ENCODE data around the gene KLHL1.
A peak's percentile ranks its signal among the peaks of the same experiment; 100 is the strongest.

The KLHL1 gene

DNA sequence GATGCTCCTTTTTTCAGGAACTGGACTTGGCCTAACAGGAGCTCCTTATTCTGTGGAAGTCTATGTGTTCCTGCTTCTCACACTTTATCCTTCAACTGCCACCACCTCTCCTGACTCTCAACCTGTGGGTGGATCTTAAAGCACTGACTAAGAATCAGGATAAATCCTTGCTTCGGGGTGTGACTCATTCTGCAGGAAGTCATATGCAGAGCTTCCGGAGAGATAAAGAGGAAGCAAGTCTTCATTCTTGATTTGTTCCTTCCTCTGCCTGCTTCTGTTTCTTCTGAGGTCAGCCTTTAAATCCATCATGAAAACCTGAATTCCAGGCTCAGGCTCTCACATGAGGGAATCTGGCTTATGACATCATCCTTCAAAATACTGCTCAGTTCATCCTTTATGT is 137.7 kb downstream of the KLHL1 start:
- TF ChIP-seq, protein P1, sequence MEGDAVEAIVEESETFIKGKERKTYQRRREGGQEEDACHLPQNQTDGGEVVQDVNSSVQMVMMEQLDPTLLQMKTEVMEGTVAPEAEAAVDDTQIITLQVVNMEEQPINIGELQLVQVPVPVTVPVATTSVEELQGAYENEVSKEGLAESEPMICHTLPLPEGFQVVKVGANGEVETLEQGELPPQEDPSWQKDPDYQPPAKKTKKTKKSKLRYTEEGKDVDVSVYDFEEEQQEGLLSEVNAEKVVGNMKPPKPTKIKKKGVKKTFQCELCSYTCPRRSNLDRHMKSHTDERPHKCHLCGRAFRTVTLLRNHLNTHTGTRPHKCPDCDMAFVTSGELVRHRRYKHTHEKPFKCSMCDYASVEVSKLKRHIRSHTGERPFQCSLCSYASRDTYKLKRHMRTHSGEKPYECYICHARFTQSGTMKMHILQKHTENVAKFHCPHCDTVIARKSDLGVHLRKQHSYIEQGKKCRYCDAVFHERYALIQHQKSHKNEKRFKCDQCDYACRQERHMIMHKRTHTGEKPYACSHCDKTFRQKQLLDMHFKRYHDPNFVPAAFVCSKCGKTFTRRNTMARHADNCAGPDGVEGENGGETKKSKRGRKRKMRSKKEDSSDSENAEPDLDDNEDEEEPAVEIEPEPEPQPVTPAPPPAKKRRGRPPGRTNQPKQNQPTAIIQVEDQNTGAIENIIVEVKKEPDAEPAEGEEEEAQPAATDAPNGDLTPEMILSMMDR (IDR thresholded peaks at IDR 0.05; ENCODE audit: low read length, missing control alignments): no peak
- DNase-seq (ENCODE audit: low read depth): peak; percentile 31
- H3K4me3 ChIP-seq (replicated peaks; ENCODE audit: low read depth, low read length): no peak overlapping the region

DNA sequence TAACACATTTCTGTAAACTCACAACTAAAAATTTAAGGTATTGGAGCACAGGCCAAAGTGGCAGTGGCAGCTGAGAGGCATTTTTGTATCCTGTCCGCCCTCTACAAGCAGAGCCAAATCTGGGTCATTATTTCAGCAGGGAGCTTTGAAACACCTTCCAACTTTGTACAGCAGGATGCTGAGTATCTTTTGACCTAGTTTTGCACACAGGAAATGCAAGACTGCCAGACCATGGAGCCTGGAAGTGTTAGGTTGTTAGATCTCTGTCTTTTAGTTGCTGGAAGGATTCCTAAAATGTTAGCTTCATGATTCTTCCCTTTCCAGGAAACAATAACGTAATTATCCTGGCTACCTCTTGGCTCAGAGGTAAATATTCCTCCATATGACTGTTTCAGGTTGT is 149.2 kb downstream of the KLHL1 start:
- no peak overlapping the region for H3K4me3 ChIP-seq (replicated peaks; ENCODE audit: low read depth, low read length)
- TF ChIP-seq, protein P1 (IDR thresholded peaks at IDR 0.05; ENCODE audit: low read length, missing control alignments): no peak
- DNase-seq (ENCODE audit: low read depth): no peak

DNA sequence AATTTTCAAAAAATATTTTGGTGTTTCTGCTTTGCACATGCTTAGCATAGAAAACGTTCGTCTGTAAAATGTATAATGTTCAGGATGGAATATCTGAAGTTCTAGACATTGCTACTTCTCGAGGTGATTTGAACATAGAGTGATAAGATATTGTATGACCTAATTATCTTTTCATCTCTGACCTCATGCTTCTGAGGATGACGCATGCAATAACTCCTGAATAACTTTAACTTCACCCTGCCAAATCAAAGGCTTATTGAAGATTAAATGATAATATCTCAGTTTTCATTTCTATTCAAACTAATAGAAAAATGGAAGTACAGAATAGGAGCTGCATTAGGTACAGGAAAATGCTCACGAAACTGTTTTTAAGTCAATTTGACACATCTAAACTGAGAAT is 151.4 kb downstream of the KLHL1 start:
- no peak overlapping the region for H3K4me3 ChIP-seq (replicated peaks; ENCODE audit: low read depth, low read length)
- TF ChIP-seq, protein P1 (IDR thresholded peaks at IDR 0.05; ENCODE audit: low read length, missing control alignments): no peak
- no peak for DNase-seq (ENCODE audit: low read depth)

DNA sequence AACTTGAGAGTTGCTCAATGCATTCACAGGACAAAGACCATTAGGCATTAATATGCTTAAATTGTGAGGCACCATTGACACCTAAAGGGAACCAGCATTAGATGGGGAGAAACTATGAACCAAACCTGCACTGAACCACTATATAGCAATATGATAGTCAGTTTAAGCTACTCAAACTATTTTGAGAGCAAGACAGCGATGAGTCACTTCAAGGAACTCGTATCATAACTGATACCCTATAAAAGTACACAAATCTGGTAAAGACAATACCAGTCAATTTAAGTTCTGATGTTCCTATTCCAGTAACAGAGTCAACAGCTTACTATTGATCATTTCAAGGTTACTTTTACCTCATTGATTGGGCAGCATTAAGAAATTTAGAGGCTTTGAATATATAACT is 151.9 kb downstream of the KLHL1 start:
- DNase-seq (ENCODE audit: low read depth): no peak

DNA sequence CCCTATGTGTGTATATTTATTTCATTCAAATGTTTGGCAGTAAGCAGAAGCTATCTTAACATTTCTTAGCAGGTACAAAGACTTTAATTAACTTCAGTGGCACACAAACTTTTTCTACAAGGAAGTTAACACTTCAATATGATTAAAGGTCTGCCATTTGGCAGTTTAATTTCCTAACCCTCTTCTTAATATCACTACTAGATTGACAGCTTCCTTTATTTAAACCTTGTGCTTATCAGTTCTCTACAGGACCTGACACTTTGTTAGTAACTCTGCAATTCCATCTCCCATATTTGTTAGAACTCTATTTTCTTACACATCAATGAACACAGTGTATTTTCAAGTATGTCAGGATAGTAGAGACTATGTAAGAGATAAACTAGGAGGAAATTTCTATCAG is 153.0 kb downstream of the KLHL1 start:
- DNase-seq (ENCODE audit: low read depth): no peak
- no peak overlapping the region for H3K4me3 ChIP-seq (replicated peaks; ENCODE audit: low read depth, low read length)
- TF ChIP-seq, protein P1 (IDR thresholded peaks at IDR 0.05; ENCODE audit: low read length, missing control alignments): no peak

More for the DNA sequence above, 151.9 kb downstream of the KLHL1 start:
- no peak overlapping the region for H3K4me3 ChIP-seq (replicated peaks; ENCODE audit: low read depth, low read length)
- TF ChIP-seq, protein P1 (IDR thresholded peaks at IDR 0.05; ENCODE audit: low read length, missing control alignments): no peak

DNA sequence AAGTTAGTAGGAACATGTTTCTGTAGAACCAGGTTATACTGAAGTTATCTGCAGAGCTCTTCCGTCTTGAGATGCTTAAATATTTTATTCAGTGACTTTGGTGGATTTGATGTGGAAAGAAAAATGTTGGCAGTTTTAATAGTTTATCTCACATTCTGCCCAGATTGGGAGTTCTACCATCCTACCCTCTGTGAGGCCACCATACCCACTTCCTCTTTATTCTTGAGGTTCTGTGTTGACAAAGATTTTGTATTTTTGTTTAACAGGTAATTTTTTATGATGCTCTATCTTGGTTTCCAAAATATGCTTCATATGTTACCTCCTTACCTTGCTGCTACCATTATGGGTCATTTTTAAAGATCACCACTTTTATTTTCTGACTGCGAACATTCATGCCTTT is 156.8 kb downstream of the KLHL1 start:
- no peak overlapping the region for H3K4me3 ChIP-seq (replicated peaks; ENCODE audit: low read depth, low read length)
- TF ChIP-seq, protein P1 (IDR thresholded peaks at IDR 0.05; ENCODE audit: low read length, missing control alignments): no peak
- no peak for DNase-seq (ENCODE audit: low read depth)

DNA sequence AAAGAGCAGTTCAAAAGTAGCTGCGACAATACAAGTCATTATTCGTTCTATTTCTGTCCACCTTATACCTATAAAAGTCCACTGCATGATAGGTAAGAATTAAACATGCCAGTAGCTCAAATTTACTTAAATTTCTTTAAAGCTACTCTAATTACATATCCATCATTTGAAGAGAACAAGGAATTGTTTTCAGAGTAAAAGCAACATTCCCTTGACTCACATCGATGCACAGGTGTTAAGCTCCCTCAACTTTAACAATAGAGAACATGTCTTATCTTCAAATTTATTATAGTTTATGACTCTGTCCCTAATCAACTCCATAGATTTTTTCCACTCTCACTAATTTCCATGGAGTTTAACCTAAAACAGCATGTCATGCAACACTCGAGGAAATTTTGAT is 158.1 kb downstream of the KLHL1 start:
- no peak for DNase-seq (ENCODE audit: low read depth)
- TF ChIP-seq, protein P1 (IDR thresholded peaks at IDR 0.05; ENCODE audit: low read length, missing control alignments): no peak
- no peak overlapping the region for H3K4me3 ChIP-seq (replicated peaks; ENCODE audit: low read depth, low read length)
